Neural cell (in vitro differentiated cells): ENCODE data around the gene TAC3.

ENCODE experiments used
- EP300 ChIP-seq: fragments of 450-650 bp; conservative IDR thresholded peaks from 2 replicates; pipeline ENCODE4 v1.6.1; 2014; ENCODE audit warnings: antibody characterized with exemption, mild to moderate bottlenecking, moderate library complexity; ENCODE audit not compliant: poor library complexity, severe bottlenecking
- POLR2AphosphoS5 ChIP-seq: IDR thresholded peaks from 2 replicates; pipeline ENCODE4 v1.6.1; 2012
- SMC3 ChIP-seq: fragments of 450-650 bp; conservative IDR thresholded peaks from 2 replicates; pipeline ENCODE4 v1.6.1; 2014; ENCODE audit warnings: antibody characterized with exemption, mild to moderate bottlenecking, moderate library complexity; ENCODE audit not compliant: poor library complexity
- TF ChIP-seq, protein P1 (sequence below): fragments of 450-650 bp; IDR thresholded peaks from 2 replicates; pipeline ENCODE4 v1.5.1; 2014; ENCODE audit warnings: antibody characterized with exemption, mild to moderate bottlenecking, moderate library complexity; ENCODE audit not compliant: poor library complexity, severe bottlenecking

- TF ChIP-seq SMC3 (no peak), EP300 (no peak), POLR2AphosphoS5 (no peak)
- TF ChIP-seq, protein P1, sequence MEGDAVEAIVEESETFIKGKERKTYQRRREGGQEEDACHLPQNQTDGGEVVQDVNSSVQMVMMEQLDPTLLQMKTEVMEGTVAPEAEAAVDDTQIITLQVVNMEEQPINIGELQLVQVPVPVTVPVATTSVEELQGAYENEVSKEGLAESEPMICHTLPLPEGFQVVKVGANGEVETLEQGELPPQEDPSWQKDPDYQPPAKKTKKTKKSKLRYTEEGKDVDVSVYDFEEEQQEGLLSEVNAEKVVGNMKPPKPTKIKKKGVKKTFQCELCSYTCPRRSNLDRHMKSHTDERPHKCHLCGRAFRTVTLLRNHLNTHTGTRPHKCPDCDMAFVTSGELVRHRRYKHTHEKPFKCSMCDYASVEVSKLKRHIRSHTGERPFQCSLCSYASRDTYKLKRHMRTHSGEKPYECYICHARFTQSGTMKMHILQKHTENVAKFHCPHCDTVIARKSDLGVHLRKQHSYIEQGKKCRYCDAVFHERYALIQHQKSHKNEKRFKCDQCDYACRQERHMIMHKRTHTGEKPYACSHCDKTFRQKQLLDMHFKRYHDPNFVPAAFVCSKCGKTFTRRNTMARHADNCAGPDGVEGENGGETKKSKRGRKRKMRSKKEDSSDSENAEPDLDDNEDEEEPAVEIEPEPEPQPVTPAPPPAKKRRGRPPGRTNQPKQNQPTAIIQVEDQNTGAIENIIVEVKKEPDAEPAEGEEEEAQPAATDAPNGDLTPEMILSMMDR = no peak
These were observed 31.7 kb upstream of the TAC3 start for GRCh38 chr12:57047981-57048380.
